GM23338 (cell line): ENCODE measurements around the gene RFK. TPM values are rescaled to one million over a fixed set of nuclear protein-coding genes. Genes with fewer than 3 reads are reported as not detected.

Experiments
- ATAC-seq: fragments of 200-7000 bp; cut with Tn5 transposase; 3 replicates; pipeline ENCODE4 v1.9.1; 2020
- DNase-seq: peaks from one replicate; pipeline ENCODE4 v3.0.0-alpha.2; 2015; ENCODE audit warnings: low spot score
- H2AFZ ChIP-seq: fragments of 200-600 bp; sonication (generic); 2 replicates; pipeline ENCODE4 v1.8.0; 2016; ENCODE audit warnings: antibody characterized with exemption, mild to moderate bottlenecking, moderate library complexity
- H3F3A ChIP-seq: fragments of 200-600 bp; sonication (generic); replicated peaks from 2 replicates; pipeline ENCODE4 v1.8.0; 2017; ENCODE audit warnings: antibody characterized with exemption, mixed run types, low read depth
- H3K27ac ChIP-seq: fragments of 200-600 bp; sonication (generic); 2 replicates; pipeline ENCODE4 v1.6.1; 2016; ENCODE audit warnings: low read depth
- H3K27me3 ChIP-seq: fragments of 200-600 bp; sonication (generic); 2 replicates; pipeline ENCODE4 v1.8.0; 2016; ENCODE audit warnings: mild to moderate bottlenecking, mixed run types, moderate library complexity; ENCODE audit not compliant: insufficient read depth
- H3K36me3 ChIP-seq: fragments of 200-600 bp; sonication (generic); 2 replicates; pipeline ENCODE4 v1.8.0; 2016; ENCODE audit warnings: mild to moderate bottlenecking; ENCODE audit not compliant: insufficient read depth
- H3K4me1 ChIP-seq: fragments of 200-600 bp; sonication (generic); 2 replicates; pipeline ENCODE4 v1.8.0; 2016; ENCODE audit warnings: mild to moderate bottlenecking, moderate library complexity; ENCODE audit not compliant: insufficient read depth
- H3K4me2 ChIP-seq: fragments of 200-600 bp; sonication (generic); 2 replicates; pipeline ENCODE4 v1.7.1; 2017; ENCODE audit warnings: mixed run types
- H3K4me3 ChIP-seq: fragments of 200-600 bp; sonication (generic); 2 replicates; pipeline ENCODE4 v1.6.1; 2016; ENCODE audit warnings: mixed run types
- H3K79me2 ChIP-seq: fragments of 200-600 bp; sonication (generic); replicated peaks from 2 replicates; pipeline ENCODE4 v1.8.0; 2017; ENCODE audit warnings: mild to moderate bottlenecking; ENCODE audit not compliant: insufficient read depth
- H3K9me2 ChIP-seq: fragments of 200-600 bp; sonication (generic); 2 replicates; pipeline ENCODE4 v1.8.0; 2017; ENCODE audit not compliant: insufficient read depth
- H4K20me1 ChIP-seq: fragments of 200-600 bp; sonication (generic); replicated peaks from 2 replicates; pipeline ENCODE4 v1.8.0; 2017; ENCODE audit warnings: mild to moderate bottlenecking; ENCODE audit not compliant: insufficient read depth
- H3K27ac Mint-ChIP-seq: 2 replicates; pipeline ENCODE4 v1.8.0; 2020; ENCODE audit warnings: inconsistent platforms, mild to moderate bottlenecking, moderate library complexity, mixed read lengths
- H3K27me3 Mint-ChIP-seq: 3 replicates; pipeline ENCODE4 v1.8.0; 2022; ENCODE audit warnings: low read depth, mild to moderate bottlenecking, moderate library complexity, mixed read lengths, inconsistent platforms; ENCODE audit not compliant: insufficient read depth, poor library complexity
- H3K36me3 Mint-ChIP-seq: 3 replicates; pipeline ENCODE4 v1.8.0; 2021; ENCODE audit warnings: low read depth, mild to moderate bottlenecking, inconsistent platforms, moderate library complexity, mixed read lengths
- H3K4me1 Mint-ChIP-seq: 3 replicates; pipeline ENCODE4 v1.8.0; 2020; ENCODE audit warnings: mild to moderate bottlenecking, inconsistent platforms, mixed read lengths
- H3K4me3 Mint-ChIP-seq: 3 replicates; pipeline ENCODE4 v1.8.0; 2021; ENCODE audit warnings: moderate library complexity, mild to moderate bottlenecking, inconsistent platforms, mixed read lengths
- H3K9me3 Mint-ChIP-seq: 3 replicates; pipeline ENCODE4 v1.8.0; 2020; ENCODE audit warnings: moderate library complexity, mild to moderate bottlenecking, inconsistent platforms, mixed read lengths
- CREB1 ChIP-seq: fragments of 250-450 bp; sonication (Bioruptor Pico); IDR thresholded peaks from 2 replicates; pipeline ENCODE4 v1.5.0; 2020; ENCODE audit warnings: low read depth, mild to moderate bottlenecking, moderate library complexity
- EZH2phosphoT487 ChIP-seq: fragments of 200-600 bp; sonication (generic); IDR thresholded peaks from one replicate; pipeline ENCODE4 v1.8.1; 2018; ENCODE audit warnings: antibody characterized with exemption; ENCODE audit not compliant: unreplicated experiment
- JUNB ChIP-seq: IDR thresholded peaks from one replicate; pipeline ENCODE4 v1.6.1; 2016; ENCODE audit warnings: antibody characterized with exemption; ENCODE audit not compliant: unreplicated experiment
- NANOG ChIP-seq: IDR thresholded peaks from 2 replicates; pipeline ENCODE4 v1.6.1; 2016; ENCODE audit warnings: antibody characterized with exemption, borderline replicate concordance
- POLR2AphosphoS5 ChIP-seq: IDR thresholded peaks from 2 replicates; pipeline ENCODE4 v1.6.1; 2016; ENCODE audit warnings: antibody characterized with exemption, low read depth
- STAT1 ChIP-seq: IDR thresholded peaks from one replicate; pipeline ENCODE4 v1.6.1; 2016; ENCODE audit warnings: antibody characterized with exemption; ENCODE audit not compliant: unreplicated experiment
- ZNF114 ChIP-seq: fragments of 250-450 bp; sonication (Bioruptor Pico); IDR thresholded peaks from 2 replicates; pipeline ENCODE4 v1.5.0; 2020; ENCODE audit warnings: mild to moderate bottlenecking, moderate library complexity
- ZNF331 ChIP-seq: fragments of 250-450 bp; sonication (Bioruptor Pico); IDR thresholded peaks from 2 replicates; pipeline ENCODE4 v1.5.0; 2020; ENCODE audit warnings: low read depth, mild to moderate bottlenecking, moderate library complexity
- polyA plus RNA-seq: library from polyadenylated mRNA; unstranded; fragments of >200 nt; fragmentation: Nextera tagmentation; extraction: Ambion mirVana; gene quantifications from 2 replicates; pipeline ENCODE4 v1.2.1, GENCODE V29; 2016
- total RNA-seq: library from RNA; depleted of rRNA; stranded (reverse); fragments of >200 nt; shearing (Covaris generic); gene quantifications from 2 replicates; pipeline ENCODE4 v1.2.3, GENCODE V29; 2014
- TF ChIP-seq, protein P1 (sequence below), 2 experiments: fragments of 200-600 bp in 1 of 2; sonication (generic) in 1 of 2; conservative IDR thresholded peaks; 2 replicates each; pipeline versions ENCODE4 v1.5.1 to v1.6.1; 2016 to 2017; ENCODE audit warnings: antibody characterized with exemption in 2 of 2, low read depth in 2 of 2, mild to moderate bottlenecking in 2 of 2, moderate library complexity in 1 of 2
- TF ChIP-seq, protein P2 (sequence below): IDR thresholded peaks from one replicate; pipeline ENCODE4 v1.6.1; 2018; ENCODE audit warnings: antibody characterized with exemption; ENCODE audit not compliant: unreplicated experiment
- TF ChIP-seq, protein P3 (sequence below): IDR thresholded peaks from 2 replicates; pipeline ENCODE4 v1.6.1; 2016; ENCODE audit warnings: antibody characterized with exemption

Gene RFK
- total and polyA plus RNA-seq, 2 experiments from 2014 or later: 15.2 to 15.4 TPM

DNA sequence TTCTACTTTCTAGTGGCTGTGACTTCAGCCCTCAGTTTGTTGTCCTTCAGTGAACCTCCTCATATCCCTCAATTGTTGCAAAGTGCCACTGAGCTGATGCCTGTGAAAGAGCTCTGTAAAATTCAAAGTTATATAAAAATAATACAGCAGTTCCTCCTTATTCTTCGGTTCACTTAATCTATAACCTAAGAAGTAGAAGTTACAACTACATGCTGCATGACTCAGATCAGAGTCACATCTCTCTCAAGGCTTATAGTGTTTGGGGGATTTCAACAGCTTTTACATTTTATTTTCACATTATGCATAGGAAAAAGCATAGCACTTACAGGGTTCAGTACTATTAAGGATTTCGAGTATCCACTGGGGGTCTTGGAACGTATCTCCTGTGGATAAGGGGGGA, 39.6 kb upstream of the RFK start:
- Histone ChIP-seq H3K9me2 (peaks cover 5% of the 10 kb centered on the region; the same call in 1 of the 2 replicates), H3K79me2 (no peaks in the 10 kb centered on the region), H3K27me3 (no peaks in the 10 kb centered on the region), H2AFZ (no peak overlapping the region), H3K27ac (no peak overlapping the region), H3K36me3 (no peaks in the 10 kb centered on the region), H3K4me1 (peaks cover 3% of the 10 kb centered on the region; the same call in 1 of the 2 replicates), H3K4me2 (no peak overlapping the region), H4K20me1 (no peaks in the 10 kb centered on the region), H3F3A (no peaks in the 10 kb centered on the region), H3K4me3 (no peak overlapping the region)
- peaks cover 6% of the 10 kb centered on the region; the same call in 2 of the 3 replicates for H3K4me1 Mint-ChIP-seq
- TF ChIP-seq ZNF114 (CRISPR knock-in tag) (no peak), EZH2phosphoT487 (no peak), JUNB (no peak), POLR2AphosphoS5 (no peak), ZNF331 (no peak)
- TF ChIP-seq, protein P1, sequence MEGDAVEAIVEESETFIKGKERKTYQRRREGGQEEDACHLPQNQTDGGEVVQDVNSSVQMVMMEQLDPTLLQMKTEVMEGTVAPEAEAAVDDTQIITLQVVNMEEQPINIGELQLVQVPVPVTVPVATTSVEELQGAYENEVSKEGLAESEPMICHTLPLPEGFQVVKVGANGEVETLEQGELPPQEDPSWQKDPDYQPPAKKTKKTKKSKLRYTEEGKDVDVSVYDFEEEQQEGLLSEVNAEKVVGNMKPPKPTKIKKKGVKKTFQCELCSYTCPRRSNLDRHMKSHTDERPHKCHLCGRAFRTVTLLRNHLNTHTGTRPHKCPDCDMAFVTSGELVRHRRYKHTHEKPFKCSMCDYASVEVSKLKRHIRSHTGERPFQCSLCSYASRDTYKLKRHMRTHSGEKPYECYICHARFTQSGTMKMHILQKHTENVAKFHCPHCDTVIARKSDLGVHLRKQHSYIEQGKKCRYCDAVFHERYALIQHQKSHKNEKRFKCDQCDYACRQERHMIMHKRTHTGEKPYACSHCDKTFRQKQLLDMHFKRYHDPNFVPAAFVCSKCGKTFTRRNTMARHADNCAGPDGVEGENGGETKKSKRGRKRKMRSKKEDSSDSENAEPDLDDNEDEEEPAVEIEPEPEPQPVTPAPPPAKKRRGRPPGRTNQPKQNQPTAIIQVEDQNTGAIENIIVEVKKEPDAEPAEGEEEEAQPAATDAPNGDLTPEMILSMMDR (conservative IDR thresholded peaks at IDR 0.05; ENCODE audit: low read depth in 2 of 2): no peak
- TF ChIP-seq, protein P2, sequence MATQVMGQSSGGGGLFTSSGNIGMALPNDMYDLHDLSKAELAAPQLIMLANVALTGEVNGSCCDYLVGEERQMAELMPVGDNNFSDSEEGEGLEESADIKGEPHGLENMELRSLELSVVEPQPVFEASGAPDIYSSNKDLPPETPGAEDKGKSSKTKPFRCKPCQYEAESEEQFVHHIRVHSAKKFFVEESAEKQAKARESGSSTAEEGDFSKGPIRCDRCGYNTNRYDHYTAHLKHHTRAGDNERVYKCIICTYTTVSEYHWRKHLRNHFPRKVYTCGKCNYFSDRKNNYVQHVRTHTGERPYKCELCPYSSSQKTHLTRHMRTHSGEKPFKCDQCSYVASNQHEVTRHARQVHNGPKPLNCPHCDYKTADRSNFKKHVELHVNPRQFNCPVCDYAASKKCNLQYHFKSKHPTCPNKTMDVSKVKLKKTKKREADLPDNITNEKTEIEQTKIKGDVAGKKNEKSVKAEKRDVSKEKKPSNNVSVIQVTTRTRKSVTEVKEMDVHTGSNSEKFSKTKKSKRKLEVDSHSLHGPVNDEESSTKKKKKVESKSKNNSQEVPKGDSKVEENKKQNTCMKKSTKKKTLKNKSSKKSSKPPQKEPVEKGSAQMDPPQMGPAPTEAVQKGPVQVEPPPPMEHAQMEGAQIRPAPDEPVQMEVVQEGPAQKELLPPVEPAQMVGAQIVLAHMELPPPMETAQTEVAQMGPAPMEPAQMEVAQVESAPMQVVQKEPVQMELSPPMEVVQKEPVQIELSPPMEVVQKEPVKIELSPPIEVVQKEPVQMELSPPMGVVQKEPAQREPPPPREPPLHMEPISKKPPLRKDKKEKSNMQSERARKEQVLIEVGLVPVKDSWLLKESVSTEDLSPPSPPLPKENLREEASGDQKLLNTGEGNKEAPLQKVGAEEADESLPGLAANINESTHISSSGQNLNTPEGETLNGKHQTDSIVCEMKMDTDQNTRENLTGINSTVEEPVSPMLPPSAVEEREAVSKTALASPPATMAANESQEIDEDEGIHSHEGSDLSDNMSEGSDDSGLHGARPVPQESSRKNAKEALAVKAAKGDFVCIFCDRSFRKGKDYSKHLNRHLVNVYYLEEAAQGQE: no peak
- TF ChIP-seq, protein P3, sequence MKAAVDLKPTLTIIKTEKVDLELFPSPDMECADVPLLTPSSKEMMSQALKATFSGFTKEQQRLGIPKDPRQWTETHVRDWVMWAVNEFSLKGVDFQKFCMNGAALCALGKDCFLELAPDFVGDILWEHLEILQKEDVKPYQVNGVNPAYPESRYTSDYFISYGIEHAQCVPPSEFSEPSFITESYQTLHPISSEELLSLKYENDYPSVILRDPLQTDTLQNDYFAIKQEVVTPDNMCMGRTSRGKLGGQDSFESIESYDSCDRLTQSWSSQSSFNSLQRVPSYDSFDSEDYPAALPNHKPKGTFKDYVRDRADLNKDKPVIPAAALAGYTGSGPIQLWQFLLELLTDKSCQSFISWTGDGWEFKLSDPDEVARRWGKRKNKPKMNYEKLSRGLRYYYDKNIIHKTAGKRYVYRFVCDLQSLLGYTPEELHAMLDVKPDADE: no peak
- no peaks in the 10 kb centered on the region for H3K36me3 Mint-ChIP-seq
- H3K9me3 Mint-ChIP-seq: peaks cover 4% of the 10 kb centered on the region
- H3K27me3 Mint-ChIP-seq: no peaks in the 10 kb centered on the region
- H3K4me3 Mint-ChIP-seq: no peak overlapping the region
- DNase-seq (no peak), ATAC-seq (no peak)
- no peak overlapping the region for H3K27ac Mint-ChIP-seq

DNA sequence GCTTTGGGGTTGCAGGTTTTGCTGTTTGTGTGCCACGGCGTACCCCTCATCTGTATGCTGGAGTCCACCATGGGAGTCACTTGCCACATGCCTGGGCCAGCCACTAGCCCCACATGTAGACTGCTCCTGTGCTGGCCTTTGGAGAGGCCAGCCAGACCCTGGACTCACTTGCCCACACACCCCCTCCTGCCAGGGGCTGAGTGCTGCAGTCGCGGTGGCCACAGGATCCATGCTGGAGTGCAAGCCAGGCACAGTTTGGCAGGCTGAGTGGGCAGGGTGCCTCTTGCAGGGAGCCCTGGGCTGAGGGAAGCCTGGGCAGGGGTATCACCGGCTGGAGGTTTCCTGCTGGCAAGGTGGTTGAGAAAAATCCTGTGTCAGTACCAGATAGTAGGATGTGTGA, 39.2 kb upstream of the RFK start:
- DNase-seq (no peak), ATAC-seq (no peak; the same call in 2 of the 3 replicates)
- Histone ChIP-seq H3K79me2 (no peaks in the 10 kb centered on the region), H4K20me1 (no peaks in the 10 kb centered on the region), H3K9me2 (peaks cover 5% of the 10 kb centered on the region; the same call in 1 of the 2 replicates), H3K36me3 (no peaks in the 10 kb centered on the region), H3K4me2 (no peak overlapping the region), H3K27ac (no peak overlapping the region), H3F3A (no peaks in the 10 kb centered on the region), H3K4me3 (no peak overlapping the region), H3K4me1 (peaks cover 3% of the 10 kb centered on the region; the same call in 1 of the 2 replicates), H3K27me3 (no peaks in the 10 kb centered on the region), H2AFZ (peak overlapping the region; percentile 32; the same call in 1 of the 2 replicates)
- Mint-ChIP-seq H3K9me3 (peaks cover 4% of the 10 kb centered on the region), H3K4me1 (peaks cover 6% of the 10 kb centered on the region; the same call in 2 of the 3 replicates), H3K36me3 (no peaks in the 10 kb centered on the region), H3K27ac (no peak overlapping the region), H3K4me3 (no peak overlapping the region), H3K27me3 (no peaks in the 10 kb centered on the region)
- no peak for TF ChIP-seq EZH2phosphoT487
- TF ChIP-seq, protein P1 (conservative IDR thresholded peaks at IDR 0.05; ENCODE audit: low read depth in 2 of 2): no peak
- TF ChIP-seq NANOG: no peak
- TF ChIP-seq JUNB: no peak
- TF ChIP-seq POLR2AphosphoS5: no peak
- TF ChIP-seq STAT1: no peak
- TF ChIP-seq CREB1 (CRISPR knock-in tag): no peak
